Measurements from ENCODE around the gene LRRC36.

GRCh38 chr16:67391424-67392300 is 65.0 kb downstream of the LRRC36 start:
- TF ChIP-seq CTCF (IDR thresholded peaks at IDR 0.05) (no peak), EP300 (IDR thresholded peaks at IDR 0.05) (no peak)

All from esophagus muscularis mucosa (tissue), 3 donors.